HCT116 (cell line): ENCODE results near the gene FBXO11. TPM values are rescaled to one million over a fixed set of nuclear protein-coding genes. Genes with fewer than 3 reads are reported as not detected.

ENCODE experiments used
- ATAC-seq: fragments of 200-7000 bp; cut with Tn5 transposase; 2 replicates; pipeline ENCODE4 v1.9.1; 2020; ENCODE audit warnings: mild to moderate bottlenecking, moderate library complexity
- Bru-seq: library from RNA; stranded (reverse); fragments of 400-500 nt; gene quantifications from one replicate; lab custom pipeline; 2021; lab: Mats Ljungman, UMichigan
- BruChase-seq, 2 experiments: library from RNA; stranded (reverse); fragments of 400-500 nt; gene quantifications; one replicate each; lab custom pipeline; 2021; lab: Mats Ljungman, UMichigan
- BruUV-seq: library from RNA; stranded (reverse); fragments of 400-500 nt; replicated peaks from 2 replicates; lab custom pipeline; 2021; lab: Mats Ljungman, UMichigan
- CTCF ChIA-PET: fragments of 300-600 bp; sonication (Branson Sonifier 250); formaldehyde crosslinking; loops from one replicate; lab custom pipeline; 2021; ENCODE audit warnings: antibody characterized with exemption; lab: Charles Lee
- POLR2A ChIA-PET: fragments of 300-600, 350-600 bp; sonication (Branson Sonifier 250); formaldehyde crosslinking; loops from one replicate; lab custom pipeline; 2021; ENCODE audit warnings: antibody characterized with exemption; lab: Charles Lee
- RAD21 ChIA-PET, 2 experiments: fragments of 300-600 bp; sonication (Branson Sonifier 250); formaldehyde crosslinking; loops; one replicate each; lab custom pipeline; 2023; ENCODE audit warnings: low total read pairs in 2 of 2; ENCODE audit not compliant: uncharacterized antibody in 2 of 2, unreplicated experiment in 2 of 2, low non-redundant PET in 1 of 2; lab: Charles Lee
- DNase-seq: peaks from one replicate; pipeline ENCODE4 v3.0.0-alpha.2; 2010; ENCODE audit warnings: low read depth, low spot score
- H2AFZ ChIP-seq: fragments of 200-600 bp; shearing (Covaris generic), sonication (generic); 2 replicates; pipeline ENCODE4 v1.6.1; 2017; ENCODE audit warnings: low read depth, mixed run types, mixed read lengths, antibody characterized with exemption, low read length; ENCODE audit not compliant: poor library complexity, severe bottlenecking
- H3K27ac ChIP-seq: 2 replicates; pipeline ENCODE4 v1.5.1; 2012; ENCODE audit warnings: low read depth, low read length
- H3K27me3 ChIP-seq: fragments of 200-600 bp; sonication (generic); 2 replicates; pipeline ENCODE4 v1.6.1; 2016; ENCODE audit warnings: mixed run types, low read length, mixed read lengths; ENCODE audit not compliant: insufficient read depth
- H3K36me3 ChIP-seq, 2 experiments: fragments of 200-500 bp in 1 of 2; fragments of 200-600 bp in 1 of 2; sonication (Bioruptor generic) in 1 of 2; sonication (generic) in 1 of 2; 2 replicates each; pipeline versions ENCODE4 v1.5.1 to v1.6.1; 2014 to 2016; ENCODE audit warnings: low read length in 2 of 2, inconsistent platforms in 1 of 2, mixed read lengths in 1 of 2, mixed run types in 1 of 2; ENCODE audit not compliant: insufficient read depth in 2 of 2, control insufficient read depth in 1 of 2
- H3K4me1 ChIP-seq, 2 experiments: fragments of 200-600 bp in 1 of 2; sonication (generic) in 1 of 2; 2 replicates each; pipeline versions ENCODE4 v1.5.1 to v1.6.1; 2012 to 2017; ENCODE audit warnings: low read length in 2 of 2, inconsistent platforms in 1 of 2, mild to moderate bottlenecking in 1 of 2, mixed read lengths in 1 of 2, mixed run types in 1 of 2, moderate library complexity in 1 of 2; ENCODE audit not compliant: insufficient read depth in 2 of 2, control insufficient read depth in 1 of 2
- H3K4me2 ChIP-seq: fragments of 200-600 bp; sonication (generic); 2 replicates; pipeline ENCODE4 v1.6.1; 2017; ENCODE audit warnings: mixed run types, low read length, mixed read lengths
- H3K4me3 ChIP-seq, 2 experiments: fragments of 200-600 bp in 1 of 2; sonication (generic) in 1 of 2; replicated peaks in 1 of 2; 2 replicates each; pipeline ENCODE4 v1.5.1; 2011 to 2016; ENCODE audit warnings: low read length in 2 of 2, control low read depth in 1 of 2, low read depth in 1 of 2, mild to moderate bottlenecking in 1 of 2, mixed read lengths in 1 of 2, mixed run types in 1 of 2
- H3K79me2 ChIP-seq: fragments of 200-600 bp; sonication (generic); 2 replicates; pipeline ENCODE4 v1.6.1; 2017; ENCODE audit warnings: mild to moderate bottlenecking, mixed run types, low read length, moderate library complexity, mixed read lengths; ENCODE audit not compliant: insufficient read depth
- H3K9ac ChIP-seq: fragments of 200-600 bp; sonication (generic); 2 replicates; pipeline ENCODE4 v1.6.1; 2016; ENCODE audit warnings: low read length, mixed read lengths
- H3K9me2 ChIP-seq: fragments of 200-600 bp; sonication (generic), shearing (Covaris generic); 2 replicates; pipeline ENCODE4 v1.6.1; 2017; ENCODE audit warnings: mixed run types, mild to moderate bottlenecking, moderate library complexity; ENCODE audit not compliant: insufficient read depth
- H3K9me3 ChIP-seq, 2 experiments: fragments of 200-500 bp in 1 of 2; fragments of 200-600 bp in 1 of 2; sonication (Bioruptor generic) in 1 of 2; sonication (generic) in 1 of 2; 2 replicates each; pipeline ENCODE4 v1.6.1; 2014 to 2017; ENCODE audit warnings: low read length in 2 of 2, mixed read lengths in 2 of 2, inconsistent platforms in 1 of 2, low read depth in 1 of 2, mild to moderate bottlenecking in 1 of 2, mixed run types in 1 of 2, moderate library complexity in 1 of 2; ENCODE audit not compliant: control insufficient read depth in 1 of 2, insufficient read depth in 1 of 2
- H4K20me1 ChIP-seq: fragments of 200-600 bp; sonication (generic), shearing (Covaris generic); 2 replicates; pipeline ENCODE4 v1.6.1; 2017; ENCODE audit warnings: mixed run types, mild to moderate bottlenecking, moderate library complexity; ENCODE audit not compliant: insufficient read depth
- ATF3 ChIP-seq: IDR thresholded peaks from 2 replicates; pipeline ENCODE4 v1.6.1; 2012
- CBX3 ChIP-seq: IDR thresholded peaks from 2 replicates; pipeline ENCODE4 v1.6.1; 2012; ENCODE audit warnings: low read depth
- CEBPB ChIP-seq: IDR thresholded peaks from 2 replicates; pipeline ENCODE4 v1.6.1; 2012; ENCODE audit warnings: low read depth
- ELF1 ChIP-seq: IDR thresholded peaks from 2 replicates; pipeline ENCODE4 v1.6.1; 2012; ENCODE audit warnings: low read depth, borderline replicate concordance
- EZH2phosphoT487 ChIP-seq: fragments of 200-600 bp; IDR thresholded peaks from 2 replicates; pipeline ENCODE4 v1.6.1; 2018; ENCODE audit warnings: antibody characterized with exemption, borderline replicate concordance
- FOSL1 ChIP-seq: IDR thresholded peaks from 2 replicates; pipeline ENCODE4 v1.6.1; 2012; ENCODE audit warnings: low read depth
- JUND ChIP-seq: IDR thresholded peaks from 2 replicates; pipeline ENCODE4 v1.6.1; 2012
- MAX ChIP-seq: IDR thresholded peaks from 2 replicates; pipeline ENCODE4 v1.6.1; 2012
- POLR2A ChIP-seq: IDR thresholded peaks from 2 replicates; pipeline ENCODE4 v1.7.0; 2011; ENCODE audit warnings: borderline replicate concordance; ENCODE audit not compliant: insufficient read depth, insufficient read length; ENCODE audit errors: extremely low read depth
- POLR2AphosphoS5 ChIP-seq: IDR thresholded peaks from 2 replicates; pipeline ENCODE4 v1.6.1; 2011; ENCODE audit warnings: mild to moderate bottlenecking, low read depth, low read length, moderate library complexity
- RAD21 ChIP-seq: IDR thresholded peaks from 2 replicates; pipeline ENCODE4 v1.6.1; 2012; ENCODE audit warnings: low read depth, mild to moderate bottlenecking
- REST ChIP-seq: IDR thresholded peaks from 2 replicates; pipeline ENCODE4 v1.6.1; 2012; ENCODE audit warnings: low read depth
- SIN3A ChIP-seq: IDR thresholded peaks from 2 replicates; pipeline ENCODE4 v1.6.1; 2012; ENCODE audit warnings: low read depth
- SP1 ChIP-seq: IDR thresholded peaks from 2 replicates; pipeline ENCODE4 v1.6.1; 2012; ENCODE audit warnings: low read depth
- SRF ChIP-seq: IDR thresholded peaks from 2 replicates; pipeline ENCODE4 v1.6.1; 2012; ENCODE audit warnings: low read depth
- TCF7L2 ChIP-seq: IDR thresholded peaks from 2 replicates; pipeline ENCODE4 v1.7.0; 2011; ENCODE audit warnings: borderline replicate concordance, inconsistent platforms; ENCODE audit not compliant: insufficient read depth, insufficient read length; ENCODE audit errors: extremely low read depth
- YY1 ChIP-seq: IDR thresholded peaks from 2 replicates; pipeline ENCODE4 v1.6.1; 2011; ENCODE audit warnings: low read length, low read depth, moderate library complexity, mild to moderate bottlenecking; ENCODE audit not compliant: insufficient replicate concordance; ENCODE audit errors: extremely low read depth
- ZNF274 ChIP-seq: fragments of 200-500 bp; sonication (Bioruptor generic); IDR thresholded peaks from 2 replicates; pipeline ENCODE4 v1.6.1; 2014; ENCODE audit warnings: mild to moderate bottlenecking, low read depth, low read length, inconsistent platforms
- intact Hi-C: fragments of 100-400 bp; cut with micrococcal nuclease; formaldehyde crosslinking; loops from 2 replicates; pipeline ENCODE4 v1.10.0; 2022
- long read RNA-seq: library from polyadenylated mRNA; unstranded; transcript quantifications from one replicate; pipeline ENCODE4 v2.0.0, GENCODE V29; 2021; ENCODE audit not compliant: unreplicated experiment
- polyA plus RNA-seq: library from polyadenylated mRNA; unstranded; fragments of >200 nt; gene quantifications from 2 replicates; pipeline ENCODE4 v1.2.1, GENCODE V29; 2012; ENCODE audit warnings: missing spikeins
- total RNA-seq: library from RNA; stranded (reverse); gene quantifications from one replicate; pipeline ENCODE4 v1.2.1, GENCODE V29; 2021; ENCODE audit not compliant: unreplicated experiment
- TF ChIP-seq, protein P1 (sequence below): IDR thresholded peaks from 2 replicates; pipeline ENCODE4 v1.6.1; 2011; ENCODE audit warnings: mild to moderate bottlenecking, low read length, moderate library complexity; ENCODE audit not compliant: insufficient replicate concordance; ENCODE audit errors: extremely low read depth

Gene FBXO11
- total RNA-seq (60.2 TPM), Bru-seq, nascent RNA (percentile 92 among the genes with signal in this experiment), BruChase-seq, experiment 1, labeled RNA remaining after a 6-hour chase (percentile 85 among the genes with signal in this experiment), BruChase-seq, experiment 2, labeled RNA remaining after a 2-hour chase (percentile 86 among the genes with signal in this experiment)
- 23.9 and 26.7 TPM in 2 replicates for polyA plus RNA-seq
- long read RNA-seq, full-length matches to known transcripts, result 58 of 90 reads
- long read RNA-seq, partial matches to known transcripts, result 16 of 90 reads
- long read RNA-seq, other reads (novel, unspliced or antisense), result 16 of 90 reads

GRCh38 chr2:47906157-47907038 lies at the start of gene FBXO11:
TSS of gene FBXO11 (minus strand) at chr2:47906498. CDS start at chr2:47905720, 778 bp downstream.
- peak within 1 kb of the TSS; percentile 85 to 87 for H3K4me3 ChIP-seq
- H3K27ac ChIP-seq, result peak within 1 kb of the TSS; percentile 86
- peaks cover 6% of the 10 kb centered on the region; the same call in 1 of the 2 replicates for H4K20me1 ChIP-seq
- DNase-seq (peak; percentile 97), ATAC-seq (peak; percentile 86)
- BruUV-seq, result no TSS peak
- H2AFZ ChIP-seq, result peak within 1 kb of the TSS; percentile 49
- peak within 1 kb of the TSS; percentile 91 for H3K9ac ChIP-seq
- RAD21 ChIA-PET, result no interaction called here
- intact Hi-C loops, result loop anchor here (2.0 kb wide), 2 partner anchors 48 to 200 kb away; no protein-coding TSS in a partner anchor
- H3K9me3 ChIP-seq, result no peaks in the 10 kb centered on the region
- CTCF ChIA-PET, result interaction anchor here (0.6 to 2.0 kb wide), 7 partner anchors 10 to 473 kb away, joined by 3 to 14 read pairs (median 3); no protein-coding TSS in a partner anchor
- H3K79me2 ChIP-seq, result peaks cover 38% of the 10 kb centered on the region
- H3K4me1 ChIP-seq, result peaks cover 10 to 21% of the 10 kb centered on the region in 2 experiments
- no peaks in the 10 kb centered on the region for H3K9me2 ChIP-seq
- POLR2A ChIA-PET, result interaction anchor here (0.7 to 1.1 kb wide), 4 partner anchors 11 to 201 kb away, joined by 3 to 8 read pairs (median 6); no protein-coding TSS in a partner anchor
- no peaks in the 10 kb centered on the region for H3K36me3 ChIP-seq
- H3K4me2 ChIP-seq, result peak within 1 kb of the TSS; percentile 78
- no peaks in the 10 kb centered on the region for H3K27me3 ChIP-seq
- TF ChIP-seq, protein P1, sequence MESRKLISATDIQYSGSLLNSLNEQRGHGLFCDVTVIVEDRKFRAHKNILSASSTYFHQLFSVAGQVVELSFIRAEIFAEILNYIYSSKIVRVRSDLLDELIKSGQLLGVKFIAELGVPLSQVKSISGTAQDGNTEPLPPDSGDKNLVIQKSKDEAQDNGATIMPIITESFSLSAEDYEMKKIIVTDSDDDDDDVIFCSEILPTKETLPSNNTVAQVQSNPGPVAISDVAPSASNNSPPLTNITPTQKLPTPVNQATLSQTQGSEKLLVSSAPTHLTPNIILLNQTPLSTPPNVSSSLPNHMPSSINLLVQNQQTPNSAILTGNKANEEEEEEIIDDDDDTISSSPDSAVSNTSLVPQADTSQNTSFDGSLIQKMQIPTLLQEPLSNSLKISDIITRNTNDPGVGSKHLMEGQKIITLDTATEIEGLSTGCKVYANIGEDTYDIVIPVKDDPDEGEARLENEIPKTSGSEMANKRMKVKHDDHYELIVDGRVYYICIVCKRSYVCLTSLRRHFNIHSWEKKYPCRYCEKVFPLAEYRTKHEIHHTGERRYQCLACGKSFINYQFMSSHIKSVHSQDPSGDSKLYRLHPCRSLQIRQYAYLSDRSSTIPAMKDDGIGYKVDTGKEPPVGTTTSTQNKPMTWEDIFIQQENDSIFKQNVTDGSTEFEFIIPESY, result no peak
- TF ChIP-seq ATF3, result no peak
- no peak for TF ChIP-seq EZH2phosphoT487
- no peak for TF ChIP-seq REST
- no peak for TF ChIP-seq ZNF274
- TF ChIP-seq SRF, result no peak
- no peak for TF ChIP-seq TCF7L2
- TF ChIP-seq FOSL1, result no peak
- peak; percentile 34 for TF ChIP-seq MAX
- TF ChIP-seq ELF1, result no peak
- TF ChIP-seq POLR2AphosphoS5, result peak; percentile 71
- 0 out of 2 replicates have a peak, but pooled peaks have one; percentile 16 for TF ChIP-seq CEBPB
- TF ChIP-seq POLR2A, result peak; percentile 81
- TF ChIP-seq SP1, result peak; percentile 89
- no peak; the same call in 1 of the 2 replicates for TF ChIP-seq JUND
- TF ChIP-seq SIN3A, result peak; percentile 71; the same call in 1 of the 2 replicates
- no peak; the same call in 1 of the 2 replicates for TF ChIP-seq RAD21
- peak; percentile 62 for TF ChIP-seq CBX3
- TF ChIP-seq YY1, result peak; percentile 80
